Mucosa of descending colon (tissue), 3 donors: ENCODE measurements around the gene PARP16. TPM values are rescaled to one million over a fixed set of nuclear protein-coding genes. Genes with fewer than 3 reads are reported as not detected.
A peak's percentile ranks its signal among the peaks of the same experiment; 100 is the strongest.

Source experiments
- ATAC-seq: fragments of 200-7000 bp; cut with Tn5 transposase; one replicate; pipeline ENCODE4 v1.9.1; 2020; ENCODE audit warnings: mild to moderate bottlenecking, moderate library complexity
- DNase-seq, 3 donors: peaks; one replicate each; pipeline ENCODE4 v3.0.0-alpha.2; 2020
- H3K36me3 ChIP-seq: fragments of 200-600 bp; one replicate; pipeline ENCODE4 v1.8.0; 2021; ENCODE audit warnings: low read depth, mild to moderate bottlenecking
- H3K4me1 ChIP-seq: fragments of 200-600 bp; one replicate; pipeline ENCODE4 v1.8.0; 2021; ENCODE audit warnings: low read depth, mild to moderate bottlenecking
- H3K4me3 ChIP-seq: fragments of 200-600 bp; one replicate; pipeline ENCODE4 v1.8.0; 2021; ENCODE audit warnings: mild to moderate bottlenecking
- H3K9me3 ChIP-seq: fragments of 200-600 bp; one replicate; pipeline ENCODE4 v1.8.0; 2021; ENCODE audit warnings: mild to moderate bottlenecking
- intact Hi-C, 2 donors: fragments of 100-400 bp; cut with DNase I in 1 of 2; cut with micrococcal nuclease in 1 of 2; formaldehyde crosslinking; loops; one replicate each; pipeline versions ENCODE4 v1.11.0 to v1.11.1; 2022; cut with DNase I, micrococcal nuclease
- total RNA-seq, 3 donors: library from RNA; stranded (reverse); fragmentation: NEBNext Ultra II Directional in 2 of 3; extraction: Animal tissue kit (Norgen Biotek cat#: 25700) in 2 of 3; gene quantifications; one replicate each; pipeline versions ENCODE4 v1.2.1 to v1.2.4, GENCODE V29; 2021 to 2023
- TF ChIP-seq, protein P1 (sequence below): fragments of 200-600 bp; IDR thresholded peaks from one replicate; pipeline ENCODE4 v1.8.0; 2022; ENCODE audit warnings: antibody characterized with exemption, mild to moderate bottlenecking
- donor health status: DM: no; HTN: no; CAD: no; lungs with moderate emphysema.
- donor health status: DM: no; HTN: no; CAD: no.
- donor health status: DM: no; HTN: yes; CAD: no.

The PARP16 gene
- total RNA-seq, 3 donors from 2014 or later: 9.6 to 12.4 (median 12.1) TPM

DNA sequence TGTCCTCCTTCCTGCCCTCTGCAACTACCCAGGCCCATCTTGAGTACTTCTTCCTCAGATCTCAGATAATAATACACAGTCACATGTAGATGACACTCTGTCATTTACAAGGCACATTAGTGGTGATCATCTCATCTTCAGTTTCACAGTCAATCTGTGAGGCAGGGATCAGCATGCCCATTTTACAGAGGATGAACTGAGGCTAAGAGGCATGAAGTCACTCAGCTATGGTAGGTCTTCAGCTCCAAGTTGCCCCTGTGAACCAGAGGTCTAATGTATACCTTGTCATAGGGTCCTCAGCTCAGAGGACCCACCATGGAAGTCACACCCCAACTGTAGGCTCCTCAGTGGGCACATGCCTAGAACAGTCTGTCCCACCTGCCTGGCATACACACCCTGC is 71.2 kb downstream of the PARP16 start:
- no peak for DNase-seq
- TF ChIP-seq, protein P1, sequence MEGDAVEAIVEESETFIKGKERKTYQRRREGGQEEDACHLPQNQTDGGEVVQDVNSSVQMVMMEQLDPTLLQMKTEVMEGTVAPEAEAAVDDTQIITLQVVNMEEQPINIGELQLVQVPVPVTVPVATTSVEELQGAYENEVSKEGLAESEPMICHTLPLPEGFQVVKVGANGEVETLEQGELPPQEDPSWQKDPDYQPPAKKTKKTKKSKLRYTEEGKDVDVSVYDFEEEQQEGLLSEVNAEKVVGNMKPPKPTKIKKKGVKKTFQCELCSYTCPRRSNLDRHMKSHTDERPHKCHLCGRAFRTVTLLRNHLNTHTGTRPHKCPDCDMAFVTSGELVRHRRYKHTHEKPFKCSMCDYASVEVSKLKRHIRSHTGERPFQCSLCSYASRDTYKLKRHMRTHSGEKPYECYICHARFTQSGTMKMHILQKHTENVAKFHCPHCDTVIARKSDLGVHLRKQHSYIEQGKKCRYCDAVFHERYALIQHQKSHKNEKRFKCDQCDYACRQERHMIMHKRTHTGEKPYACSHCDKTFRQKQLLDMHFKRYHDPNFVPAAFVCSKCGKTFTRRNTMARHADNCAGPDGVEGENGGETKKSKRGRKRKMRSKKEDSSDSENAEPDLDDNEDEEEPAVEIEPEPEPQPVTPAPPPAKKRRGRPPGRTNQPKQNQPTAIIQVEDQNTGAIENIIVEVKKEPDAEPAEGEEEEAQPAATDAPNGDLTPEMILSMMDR: no peak
- Histone ChIP-seq H3K36me3 (no peaks in the 10 kb centered on the region), H3K4me1 (peaks cover 2% of the 10 kb centered on the region), H3K9me3 (no peaks in the 10 kb centered on the region), H3K4me3 (no peak overlapping the region)
- no peak for ATAC-seq
- intact Hi-C loops: no loop called here

DNA sequence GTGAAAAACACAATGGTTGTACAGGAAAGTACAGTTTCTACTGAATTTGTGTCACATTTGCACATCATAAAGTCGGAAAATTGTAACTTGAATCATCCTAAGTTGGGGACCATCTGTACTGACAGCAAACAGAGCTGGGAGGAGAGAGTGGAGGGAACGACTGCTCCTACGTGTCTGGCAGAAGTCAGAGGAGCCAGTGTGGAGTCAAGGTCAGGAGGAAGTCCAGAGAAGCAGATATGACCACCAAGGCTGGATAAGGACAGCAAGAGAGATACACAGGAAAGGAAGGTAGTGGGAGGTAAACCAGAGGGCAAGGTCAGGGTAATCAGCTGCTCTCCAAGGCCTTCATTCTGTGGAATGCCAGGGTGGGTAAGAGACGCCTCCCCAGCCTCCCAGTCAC is 72.7 kb downstream of the PARP16 start:
- peaks cover 3% of the 10 kb centered on the region for H3K4me1 ChIP-seq
- H3K9me3 ChIP-seq: no peaks in the 10 kb centered on the region
- ATAC-seq: no peak
- no peak for DNase-seq
- TF ChIP-seq, protein P1: no peak
- H3K36me3 ChIP-seq: no peaks in the 10 kb centered on the region
- intact Hi-C loops: no loop called here
- no peak overlapping the region for H3K4me3 ChIP-seq

DNA sequence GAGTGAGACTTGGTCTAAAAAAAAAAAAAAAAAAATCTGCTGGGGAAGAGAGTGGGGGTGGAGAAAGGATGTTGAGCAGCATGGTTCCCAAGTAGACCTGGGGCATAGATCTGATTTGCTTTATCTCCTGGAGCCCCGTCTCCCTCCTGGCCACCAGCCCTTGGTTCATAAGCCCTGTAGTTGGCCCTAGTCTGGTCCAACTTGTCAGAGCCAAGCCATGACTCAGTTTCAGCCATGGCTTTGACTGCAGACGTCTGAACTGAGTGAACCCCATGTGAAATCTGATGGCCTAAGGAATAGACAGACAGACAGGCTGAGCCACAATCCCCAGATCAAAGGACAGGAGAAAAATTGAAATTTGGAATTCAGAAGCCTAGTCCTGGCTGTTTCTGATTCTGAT is 73.4 kb downstream of the PARP16 start:
- intact Hi-C loops: no loop called here
- TF ChIP-seq, protein P1: no peak
- Histone ChIP-seq H3K4me3 (no peak overlapping the region), H3K4me1 (peaks cover 3% of the 10 kb centered on the region), H3K36me3 (no peaks in the 10 kb centered on the region), H3K9me3 (no peaks in the 10 kb centered on the region)
- no peak for ATAC-seq
- DNase-seq: no peak

DNA sequence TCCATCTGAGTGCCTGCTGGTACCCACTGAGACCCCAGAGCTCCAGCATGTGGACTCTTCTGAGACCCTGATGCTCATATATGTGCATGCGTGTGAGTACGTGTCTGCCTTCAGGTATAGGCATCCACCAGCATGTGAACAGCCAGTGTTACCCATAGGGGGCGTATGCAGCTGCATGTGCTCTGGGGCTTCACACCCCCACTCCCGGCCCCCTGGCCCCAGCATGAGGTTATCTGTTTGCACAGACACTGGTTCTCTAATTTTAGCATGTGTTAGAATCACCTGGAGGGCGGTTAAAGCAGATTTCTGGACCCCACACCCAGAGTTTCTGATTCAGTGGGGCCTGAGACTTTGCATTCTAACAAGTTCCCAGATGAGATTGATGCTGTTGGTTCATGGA is 74.6 kb downstream of the PARP16 start:
- DNase-seq: peak in 1 of 3 donors; percentile 29
- TF ChIP-seq, protein P1: no peak
- intact Hi-C loops: no loop called here
- Histone ChIP-seq H3K4me1 (peaks cover 3% of the 10 kb centered on the region), H3K36me3 (no peaks in the 10 kb centered on the region), H3K4me3 (no peak overlapping the region), H3K9me3 (no peaks in the 10 kb centered on the region)
- ATAC-seq: peak; percentile 45

DNA sequence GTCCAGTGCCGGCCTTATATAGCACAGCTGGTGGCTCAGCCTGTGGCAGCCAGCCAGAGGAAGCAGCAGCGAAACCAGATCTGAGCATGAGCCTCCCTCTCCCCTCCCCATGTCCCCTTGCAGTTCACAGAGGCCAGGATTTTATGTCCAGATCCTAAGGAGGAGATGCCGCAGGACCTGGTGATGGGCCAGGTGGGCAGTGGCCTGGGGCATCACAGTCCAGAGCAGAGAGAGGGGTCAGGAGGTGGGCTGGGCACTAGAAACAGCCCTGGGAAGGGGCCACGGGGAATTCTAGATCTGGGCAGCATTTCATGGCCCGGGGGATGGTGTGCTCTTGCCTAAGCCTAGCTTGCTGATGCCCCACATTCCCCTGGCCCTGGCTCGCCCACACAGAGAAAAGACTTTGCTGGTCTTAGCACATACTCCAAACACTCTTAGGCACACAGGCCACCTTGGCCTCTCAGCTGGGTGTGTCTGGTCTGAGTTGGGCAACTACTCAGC is 75.2 kb downstream of the PARP16 start:
- H3K9me3 ChIP-seq: no peaks in the 10 kb centered on the region
- DNase-seq: peak in 2 of 3 donors; percentile 32 to 47
- no peaks in the 10 kb centered on the region for H3K36me3 ChIP-seq
- intact Hi-C loops: no loop called here
- TF ChIP-seq, protein P1: no peak
- peaks cover 3% of the 10 kb centered on the region for H3K4me1 ChIP-seq
- no peak overlapping the region for H3K4me3 ChIP-seq
- ATAC-seq: peak; percentile 45
